Measurements from ENCODE around the gene ADGRD1. TPM values are rescaled to one million over a fixed set of nuclear protein-coding genes. Genes with fewer than 3 reads are reported as not detected.

The ADGRD1 gene
- total RNA-seq, 4 donors from 2014 or later: 28.2 to 52.4 (median 41.8) TPM

- Histone ChIP-seq H3K9me3 (no peaks in the 10 kb centered on the region), H3K36me3 (no peaks in the 10 kb centered on the region), H3K4me1 (no peaks in the 10 kb centered on the region), H3K4me3 (no peak overlapping the region), H3K27me3 (peaks cover 0 to 13% (median 0%) of the 10 kb centered on the region in 4 donors), H3K27ac (replicated peaks in 1 of 4) (no peak overlapping the region)
- no peak for TF ChIP-seq EP300 (IDR thresholded peaks at IDR 0.05)
- TF ChIP-seq CTCF (IDR thresholded peaks at IDR 0.05): no peak
- no peak for TF ChIP-seq POLR2A (IDR thresholded peaks at IDR 0.05; ENCODE audit: low read depth)
- TF ChIP-seq POLR2AphosphoS5 (IDR thresholded peaks at IDR 0.05): no peak
- peak; percentile 68 for DNase-seq (ENCODE audit: extremely low spot score)
- intact Hi-C loops (cut with DNase I): no loop called here
- 81% methylated on average over 4 of the region's 4 CpGs for WGBS
These were observed 237.3 kb downstream of the ADGRD1 start for GRCh38 chr12:131190965-131191364.

Small RNAs within 50 kb of the gene (small RNA-seq; reads per million reads assigned to genes)
- gene RF00019: 0 reads per million in 3 donors

Other genes starting within 250 kb of the ADGRD1 start
- gene RIMBP2, start 237.6 kb upstream of the ADGRD1 start, total RNA-seq: 1 to 10 TPM in 3 of 4 donors, under 1 TPM in 1; 0.83 to 1.8 (median 1.4) TPM
- gene STX2, start 114.7 kb upstream of the ADGRD1 start, total RNA-seq: 10 to 100 TPM; 46.6 to 80.8 (median 49.1) TPM
- gene RAN, start 81.8 kb upstream of the ADGRD1 start, total RNA-seq: 100 to 1,000 TPM; 157 to 211 (median 197) TPM

All from esophagus muscularis mucosa (tissue), 4 donors.